HEK293T (cell line): ENCODE data around the gene PBOV1.

Experiments used
- FOXA1 ChIP-seq: fragments of 450-650 bp; IDR thresholded peaks from 2 replicates; pipeline ENCODE4 v1.6.1; 2016; ENCODE audit warnings: mild to moderate bottlenecking
- FOXK2 ChIP-seq: fragments of 450-650 bp; IDR thresholded peaks from 2 replicates; pipeline ENCODE4 v1.6.1; 2016; ENCODE audit warnings: mild to moderate bottlenecking
- FOXM1 ChIP-seq: fragments of 450-650 bp; IDR thresholded peaks from 2 replicates; pipeline ENCODE4 v1.6.1; 2017; ENCODE audit warnings: mild to moderate bottlenecking, borderline replicate concordance

GRCh38 chr6:138194287-138194686, 24.0 kb downstream of the PBOV1 start:
- TF ChIP-seq FOXK2 (no peak), FOXM1 (no peak), FOXA1 (no peak)
